GM21737 (cell line): ENCODE results near the gene GARIN5A.

ENCODE experiments used
- ATAC-seq: cut with Tn5 transposase; IDR thresholded peaks from one replicate; pipeline ENCODE4 v1.9.1; 2021; ENCODE audit warnings: mild to moderate bottlenecking, moderate library complexity; ENCODE audit not compliant: unreplicated experiment

The GARIN5A gene

GRCh38 chr19:50476224-50476906 is at the start of gene GARIN5A, which contains the start of gene EMC10:
Gene GARIN5A, minus strand, starts transcription at chr19:50476848. Its CDS starts 460 bp downstream, at chr19:50476388.
Gene EMC10, plus strand, starts transcription at chr19:50476507. Its CDS starts 38 bp downstream, at chr19:50476545.
- peak; percentile 81 for ATAC-seq

- no peak for ATAC-seq
These were observed 46.2 kb upstream of the GARIN5A start for GRCh38 chr19:50522881-50523280.

GRCh38 chr19:50520822-50521465 is 44.3 kb upstream of the GARIN5A start:
- ATAC-seq: no peak

- ATAC-seq: no peak
These were observed 42.4 kb upstream of the GARIN5A start for GRCh38 chr19:50519006-50519575.

GRCh38 chr19:50518091-50519005 is 41.7 kb upstream of the GARIN5A start:
- ATAC-seq: no peak

- no peak for ATAC-seq
These were observed 41.0 kb upstream of the GARIN5A start for GRCh38 chr19:50517704-50518075.

- no peak for ATAC-seq
These were observed 40.5 kb upstream of the GARIN5A start for GRCh38 chr19:50516964-50517703.

- no peak for ATAC-seq
These were observed 39.8 kb upstream of the GARIN5A start for GRCh38 chr19:50516456-50516855.

GRCh38 chr19:50515168-50515561 is 38.5 kb upstream of the GARIN5A start:
- no peak for ATAC-seq

GRCh38 chr19:50514346-50515167 is 37.9 kb upstream of the GARIN5A start:
- no peak for ATAC-seq

GRCh38 chr19:50513746-50514345 is 37.2 kb upstream of the GARIN5A start, which contains the start of gene ASPDH:
Gene ASPDH, minus strand, starts transcription at chr19:50513913. Its CDS starts 90 bp downstream, at chr19:50513823.
- ATAC-seq: no peak

GRCh38 chr19:50512999-50513745 is 36.5 kb upstream of the GARIN5A start:
- ATAC-seq: no peak

- no peak for ATAC-seq
These were observed 35.7 kb upstream of the GARIN5A start for GRCh38 chr19:50512112-50512998.

GRCh38 chr19:50511069-50511822 is 34.6 kb upstream of the GARIN5A start, which contains the start of gene JOSD2:
Gene JOSD2, minus strand, starts transcription at chr19:50511191. Its CDS starts 760 bp downstream, at chr19:50510431.
- peak; percentile 85 for ATAC-seq

- ATAC-seq: no peak
These were observed 34.0 kb upstream of the GARIN5A start for GRCh38 chr19:50510700-50511068.

- no peak for ATAC-seq
These were observed 33.5 kb upstream of the GARIN5A start for GRCh38 chr19:50510121-50510670.
